NCI-H82 (cell line): ENCODE measurements around the gene NEDD4L.

Experiments used
- DNase-seq: peaks from one replicate; lab custom pipeline; 2025; lab: John Stamatoyannopoulos, UW

NEDD4L gene

DNA sequence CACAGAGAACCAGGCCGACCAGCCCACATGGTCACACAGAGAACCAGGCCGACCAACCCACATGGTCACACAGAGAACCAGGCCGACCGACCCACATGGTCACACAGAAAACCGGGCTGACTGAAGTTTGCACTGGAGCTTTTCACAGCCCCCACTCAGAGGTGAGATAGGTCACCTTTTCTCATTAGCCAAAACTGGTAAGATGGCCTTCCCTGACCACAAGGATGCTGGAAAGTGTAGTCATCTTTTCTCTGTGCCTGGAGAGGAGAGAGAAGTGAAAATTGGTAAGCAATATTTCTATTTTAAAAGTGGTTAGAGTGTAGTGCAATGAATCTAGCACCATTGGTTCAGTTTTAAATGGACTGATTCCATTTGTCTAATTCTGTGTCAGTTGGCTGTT is 247.1 kb downstream of the NEDD4L start:
- no peak for DNase-seq

- DNase-seq: no peak
Observed at GRCh38 chr18:58292638-58293037, 248.6 kb downstream of the NEDD4L start.

- no peak for DNase-seq
Observed at GRCh38 chr18:58297198-58297597, 253.2 kb downstream of the NEDD4L start.

DNA sequence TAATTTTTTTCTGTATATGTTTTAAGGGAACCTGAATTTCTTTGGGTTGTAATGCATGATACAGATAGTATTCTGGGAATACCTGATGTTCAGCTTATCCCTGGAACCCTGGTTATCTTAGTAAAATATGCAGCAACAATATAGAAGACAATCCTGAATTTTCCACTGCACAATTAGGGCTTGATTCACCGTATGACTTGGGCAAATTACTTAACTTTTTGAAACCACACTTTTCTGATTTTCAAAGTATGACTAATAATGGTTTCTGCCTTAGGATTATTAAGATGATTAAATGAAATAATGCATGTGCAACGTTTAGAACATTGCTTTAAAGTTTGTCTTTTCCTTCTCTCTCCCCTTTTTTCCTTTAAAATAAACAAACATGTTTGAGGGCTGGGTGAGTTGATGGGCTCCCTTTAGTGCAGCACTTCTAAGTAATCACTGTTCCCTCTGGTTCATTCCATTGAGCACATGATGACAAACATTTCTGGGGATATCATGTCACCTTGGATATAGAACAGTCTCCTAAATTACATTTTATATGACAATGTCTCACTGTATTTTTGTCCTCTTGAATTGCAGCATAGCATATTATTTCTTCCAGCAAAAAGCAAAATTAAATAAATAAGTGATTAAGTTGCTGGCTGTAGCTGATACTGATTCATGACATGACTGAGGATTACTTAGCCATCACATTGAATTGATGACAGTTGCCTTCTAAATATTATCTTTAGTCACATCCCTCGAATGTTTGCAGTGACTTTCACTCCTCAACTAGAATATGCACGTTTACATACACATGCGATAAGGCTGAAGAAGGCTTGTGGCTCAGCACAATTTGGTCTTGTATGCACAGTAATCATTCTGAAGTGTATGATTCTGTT is 254.5 kb downstream of the NEDD4L start:
- no peak for DNase-seq

- DNase-seq: no peak
Observed at GRCh38 chr18:58299135-58299473, 255.1 kb downstream of the NEDD4L start.

GRCh38 chr18:58299936-58300335 is 255.9 kb downstream of the NEDD4L start:
- DNase-seq: no peak

DNA sequence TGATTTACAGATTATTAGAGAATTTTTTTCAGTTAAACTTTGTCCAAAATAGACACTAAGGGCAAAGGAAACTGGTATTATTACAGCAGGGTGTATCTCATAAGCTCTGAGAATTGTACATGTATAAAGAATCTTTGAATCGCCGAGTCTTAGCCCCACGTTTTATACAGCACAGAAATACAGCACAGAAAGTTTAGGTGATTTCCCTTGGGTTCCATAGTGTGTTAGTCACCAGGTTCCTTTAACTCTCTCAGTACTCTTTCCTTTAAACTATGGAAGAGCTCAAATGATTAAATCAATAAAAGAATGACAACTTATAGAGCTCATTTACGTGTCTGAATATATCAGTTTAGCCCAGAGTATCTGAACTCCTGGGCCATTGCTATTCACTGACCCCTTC is 256.8 kb downstream of the NEDD4L start:
- no peak for DNase-seq

- no peak for DNase-seq
Observed at GRCh38 chr18:58302811-58303210, 258.8 kb downstream of the NEDD4L start.

DNA sequence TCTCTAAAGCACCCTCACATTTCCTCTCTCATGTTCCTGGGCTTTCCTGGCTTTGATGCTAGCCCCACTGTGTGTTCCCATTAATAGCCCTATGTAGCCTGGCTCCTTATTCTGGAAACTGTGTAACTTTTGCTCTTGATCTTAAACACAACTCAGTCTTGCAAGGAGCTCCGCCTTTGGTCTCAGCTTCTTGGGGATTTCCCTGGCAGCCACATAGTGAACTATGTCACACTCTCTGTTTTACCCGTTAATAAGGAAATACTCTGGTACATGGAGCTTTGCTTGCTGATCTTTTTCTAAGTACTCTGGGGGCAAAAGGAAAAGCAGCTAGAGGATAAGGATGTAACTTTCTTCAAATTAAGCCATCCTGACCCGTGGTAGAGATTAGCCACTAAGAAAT is 259.3 kb downstream of the NEDD4L start:
- DNase-seq: no peak

GRCh38 chr18:58305792-58306191 is 261.8 kb downstream of the NEDD4L start:
- DNase-seq: no peak

DNA sequence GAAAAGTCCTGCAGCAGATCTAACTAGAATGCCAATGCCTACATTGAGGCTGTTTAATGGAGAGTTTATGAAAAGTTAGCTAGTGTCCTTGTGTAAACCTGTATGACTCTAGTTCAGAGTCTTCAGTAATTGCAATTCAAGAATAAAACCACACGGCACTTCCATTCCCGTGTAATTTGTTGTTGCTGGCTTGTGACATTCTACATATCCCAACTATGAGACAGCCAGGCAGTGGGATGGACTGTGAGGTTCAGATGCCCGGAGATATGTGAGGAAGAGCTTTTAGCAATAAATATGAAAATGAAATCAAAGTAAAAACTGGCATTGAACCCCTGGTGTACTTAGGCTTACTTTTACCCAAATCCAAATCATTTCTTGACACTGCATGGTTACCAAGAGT is 263.4 kb downstream of the NEDD4L start:
- DNase-seq: no peak

DNA sequence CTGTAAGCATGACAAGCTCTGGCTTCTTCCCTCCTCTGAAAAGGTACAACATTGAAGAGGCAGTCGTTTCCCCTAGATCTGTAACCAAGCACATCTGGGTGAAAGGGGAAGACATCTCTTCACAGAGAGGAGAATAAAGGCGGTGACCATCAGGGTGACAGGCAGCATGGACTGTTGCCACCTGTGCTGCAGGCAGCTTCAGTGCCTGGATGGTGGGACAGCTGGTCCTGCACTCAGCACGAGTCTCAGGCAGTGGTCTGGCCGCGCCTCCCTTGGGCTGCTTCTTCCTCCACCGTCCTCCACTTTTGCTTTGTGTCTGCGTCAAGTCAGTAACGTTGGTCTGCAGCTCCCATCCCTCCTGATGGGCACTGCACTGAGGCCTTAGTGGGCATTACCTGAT is 264.4 kb downstream of the NEDD4L start:
- DNase-seq: no peak

- no peak for DNase-seq
Observed at GRCh38 chr18:58309099-58309498, 265.1 kb downstream of the NEDD4L start.

GRCh38 chr18:58309610-58310239 is 265.7 kb downstream of the NEDD4L start:
- no peak for DNase-seq

GRCh38 chr18:58310517-58310916 is 266.5 kb downstream of the NEDD4L start:
- no peak for DNase-seq

DNA sequence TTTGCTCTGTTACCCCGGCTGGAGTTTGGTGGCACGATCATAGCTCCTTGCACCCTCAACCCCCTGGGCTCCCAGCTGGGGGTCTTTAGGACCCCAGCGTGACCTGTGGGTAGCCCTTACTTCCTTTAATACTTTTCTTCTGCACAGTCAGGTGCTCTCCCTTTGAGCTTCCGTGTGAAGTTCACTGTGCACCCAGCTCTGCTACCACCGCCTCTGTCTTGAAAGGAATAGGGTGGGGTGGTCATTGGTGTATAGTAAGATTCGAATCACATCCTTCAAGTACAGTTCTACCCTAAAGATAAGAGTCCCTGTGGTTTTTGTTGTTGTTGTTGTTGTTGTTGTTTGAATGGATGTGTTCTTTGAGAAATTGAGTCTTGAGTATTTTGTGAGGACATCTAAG is 267.4 kb downstream of the NEDD4L start:
- no peak for DNase-seq

DNA sequence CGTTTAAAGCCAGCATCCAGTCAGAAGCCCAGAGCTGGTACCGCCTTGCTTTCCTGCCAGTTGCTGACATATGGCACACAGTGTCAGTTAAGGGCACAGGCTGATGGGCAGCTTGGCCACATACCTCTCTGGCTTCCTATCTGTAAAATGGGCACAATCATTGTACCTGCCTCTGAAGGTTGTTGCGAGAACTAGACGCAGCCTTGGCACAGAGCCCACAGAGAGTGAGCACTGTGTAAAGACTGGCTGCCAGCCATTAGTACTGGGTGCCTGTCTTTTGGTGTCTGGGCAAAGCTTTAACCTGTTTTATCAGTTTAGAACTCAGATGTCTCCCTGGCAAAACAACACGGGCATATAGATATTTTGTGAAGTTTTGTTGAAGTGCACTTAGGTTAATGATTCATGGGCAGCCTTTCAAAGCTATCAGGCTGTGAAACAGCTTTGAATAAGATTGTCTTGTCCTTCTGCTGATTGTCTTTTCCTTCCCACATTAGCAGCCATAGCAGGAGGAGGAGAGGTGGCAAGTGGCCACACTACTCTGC is 269.5 kb downstream of the NEDD4L start:
- no peak for DNase-seq

- DNase-seq: no peak
Observed at GRCh38 chr18:58314284-58314683, 270.3 kb downstream of the NEDD4L start.

DNA sequence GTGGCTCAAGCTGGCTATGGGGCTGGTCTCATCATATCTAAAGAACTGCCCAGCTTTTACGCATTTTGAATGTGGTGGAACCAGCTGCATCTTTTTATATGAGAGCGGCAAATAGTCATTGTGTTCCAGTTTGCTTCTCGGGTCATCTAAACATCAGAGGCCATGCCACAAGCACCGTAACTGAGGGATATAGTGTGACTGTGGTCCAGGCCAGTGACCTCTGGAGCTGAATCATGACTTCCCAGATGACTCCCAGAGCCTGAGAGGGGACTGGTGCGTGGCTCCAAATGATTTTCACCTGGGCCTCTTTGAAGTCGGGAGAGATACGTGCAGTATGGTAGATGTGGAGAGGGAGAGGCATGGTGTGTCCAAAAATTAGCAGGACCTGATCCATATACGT is 271.0 kb downstream of the NEDD4L start:
- DNase-seq: no peak

DNA sequence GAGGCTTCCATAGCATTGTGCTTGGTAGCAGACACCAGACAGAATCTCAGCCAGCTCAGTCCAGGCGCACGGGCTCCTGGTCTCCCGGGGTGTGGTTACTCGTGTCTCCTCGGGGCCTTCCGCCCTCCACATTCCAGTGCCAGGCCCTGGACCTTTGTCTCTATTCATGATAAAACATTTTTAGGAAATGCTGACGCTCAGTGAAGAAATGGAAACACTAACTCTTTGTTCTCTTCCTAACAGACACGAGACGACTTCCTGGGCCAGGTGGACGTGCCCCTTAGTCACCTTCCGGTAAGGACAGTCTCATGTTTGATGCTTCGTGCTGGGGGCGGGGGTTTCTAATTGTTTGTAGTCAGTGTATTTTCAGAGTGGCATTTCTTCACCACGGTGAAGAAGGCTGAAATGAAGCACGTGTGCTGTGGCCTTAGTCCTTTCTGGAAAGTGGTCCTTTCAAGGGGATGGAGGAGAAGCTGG is 271.8 kb downstream of the NEDD4L start:
- DNase-seq: no peak

DNA sequence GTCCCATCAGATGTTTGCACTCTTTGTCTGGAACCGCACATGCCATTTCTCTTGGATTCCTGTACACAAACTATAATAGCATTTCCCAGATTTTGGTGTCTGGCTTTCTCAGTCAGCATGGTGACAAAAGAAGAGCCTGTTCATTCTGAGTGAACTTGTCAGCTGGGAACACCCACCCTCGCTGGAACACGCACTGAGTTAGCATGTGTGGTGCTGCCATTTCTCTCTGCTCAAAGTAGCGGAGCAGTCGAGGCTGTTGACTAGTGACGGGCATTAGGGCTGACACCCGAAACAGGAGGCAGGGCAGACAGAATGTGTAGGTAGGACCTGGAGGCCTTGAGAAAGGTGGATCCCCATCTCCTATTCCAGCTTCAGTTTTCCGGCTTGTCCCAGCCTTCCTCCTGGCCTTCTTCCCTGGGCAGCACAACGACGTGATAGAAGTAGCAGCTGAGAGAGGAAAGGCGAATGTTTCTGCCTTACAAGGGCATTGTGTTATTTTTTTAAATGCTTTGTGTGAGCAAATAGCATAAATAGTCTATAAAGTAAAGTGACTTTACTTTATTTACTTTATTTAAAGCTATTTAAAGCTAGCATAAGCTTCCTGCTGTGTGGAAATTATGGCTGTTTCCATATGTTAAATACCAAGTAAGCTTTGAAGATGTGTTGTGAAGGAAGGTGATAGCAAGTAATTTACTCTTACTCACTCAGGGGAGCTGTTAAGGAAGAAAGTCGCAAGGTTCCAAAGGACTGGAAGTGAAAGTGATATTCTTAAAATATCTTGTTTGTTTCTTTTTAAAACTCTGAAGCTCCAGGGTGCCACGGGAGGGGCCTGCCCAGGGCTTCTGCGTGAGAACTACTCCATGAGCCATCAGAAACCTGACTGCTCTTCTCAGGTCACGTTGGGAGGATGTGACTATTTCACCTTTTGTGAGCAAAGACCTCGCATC is 272.6 kb downstream of the NEDD4L start:
- DNase-seq: no peak

- DNase-seq: no peak
Observed at GRCh38 chr18:58319719-58320118, 275.7 kb downstream of the NEDD4L start.
